LNCaP clone FGC (cell line): ENCODE results near the gene METRNL.

Source experiments
- DNase-seq: peaks from one replicate; pipeline ENCODE4 v3.0.0-alpha.2; 2011; ENCODE audit warnings: low read depth
- H3K4me3 ChIP-seq: 2 replicates; pipeline ENCODE4 v1.5.1; 2011; ENCODE audit warnings: mild to moderate bottlenecking, low read depth, low read length, control low read depth
- TF ChIP-seq, protein P1 (sequence below): IDR thresholded peaks from 2 replicates; pipeline ENCODE4 v1.5.1; 2012; ENCODE audit warnings: mild to moderate bottlenecking; ENCODE audit not compliant: control insufficient read depth, insufficient read depth; ENCODE audit errors: extremely low read depth

Gene METRNL

DNA sequence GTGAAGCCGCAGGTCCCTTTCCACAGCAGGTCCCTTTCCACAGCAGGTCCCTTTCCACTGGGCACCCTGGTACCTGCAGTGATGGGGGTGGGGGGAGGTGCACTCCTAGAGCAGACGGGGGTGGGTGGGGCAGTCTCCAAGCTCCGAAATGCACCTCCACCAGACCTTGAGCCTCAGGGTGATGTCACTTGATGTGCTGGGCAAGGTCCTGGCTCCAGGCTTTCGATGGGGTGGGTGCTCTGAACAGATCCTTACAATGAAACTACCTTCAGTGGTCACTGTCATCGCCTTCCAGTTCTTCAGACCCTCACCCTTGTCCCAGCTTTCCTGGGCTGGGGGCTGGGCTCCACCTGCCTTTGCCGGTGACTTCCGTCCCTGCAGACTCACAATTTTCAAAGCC, 1.5 kb upstream of the METRNL start:
- DNase-seq, result no peak
- no peak overlapping the region for H3K4me3 ChIP-seq
- TF ChIP-seq, protein P1, sequence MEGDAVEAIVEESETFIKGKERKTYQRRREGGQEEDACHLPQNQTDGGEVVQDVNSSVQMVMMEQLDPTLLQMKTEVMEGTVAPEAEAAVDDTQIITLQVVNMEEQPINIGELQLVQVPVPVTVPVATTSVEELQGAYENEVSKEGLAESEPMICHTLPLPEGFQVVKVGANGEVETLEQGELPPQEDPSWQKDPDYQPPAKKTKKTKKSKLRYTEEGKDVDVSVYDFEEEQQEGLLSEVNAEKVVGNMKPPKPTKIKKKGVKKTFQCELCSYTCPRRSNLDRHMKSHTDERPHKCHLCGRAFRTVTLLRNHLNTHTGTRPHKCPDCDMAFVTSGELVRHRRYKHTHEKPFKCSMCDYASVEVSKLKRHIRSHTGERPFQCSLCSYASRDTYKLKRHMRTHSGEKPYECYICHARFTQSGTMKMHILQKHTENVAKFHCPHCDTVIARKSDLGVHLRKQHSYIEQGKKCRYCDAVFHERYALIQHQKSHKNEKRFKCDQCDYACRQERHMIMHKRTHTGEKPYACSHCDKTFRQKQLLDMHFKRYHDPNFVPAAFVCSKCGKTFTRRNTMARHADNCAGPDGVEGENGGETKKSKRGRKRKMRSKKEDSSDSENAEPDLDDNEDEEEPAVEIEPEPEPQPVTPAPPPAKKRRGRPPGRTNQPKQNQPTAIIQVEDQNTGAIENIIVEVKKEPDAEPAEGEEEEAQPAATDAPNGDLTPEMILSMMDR, result no peak

- TF ChIP-seq, protein P1, result no peak
- no peak for DNase-seq
- H3K4me3 ChIP-seq, result peak overlapping the region; percentile 51
Observed at GRCh38 chr17:83078378-83079351, 744 bp upstream of the METRNL start.

DNA sequence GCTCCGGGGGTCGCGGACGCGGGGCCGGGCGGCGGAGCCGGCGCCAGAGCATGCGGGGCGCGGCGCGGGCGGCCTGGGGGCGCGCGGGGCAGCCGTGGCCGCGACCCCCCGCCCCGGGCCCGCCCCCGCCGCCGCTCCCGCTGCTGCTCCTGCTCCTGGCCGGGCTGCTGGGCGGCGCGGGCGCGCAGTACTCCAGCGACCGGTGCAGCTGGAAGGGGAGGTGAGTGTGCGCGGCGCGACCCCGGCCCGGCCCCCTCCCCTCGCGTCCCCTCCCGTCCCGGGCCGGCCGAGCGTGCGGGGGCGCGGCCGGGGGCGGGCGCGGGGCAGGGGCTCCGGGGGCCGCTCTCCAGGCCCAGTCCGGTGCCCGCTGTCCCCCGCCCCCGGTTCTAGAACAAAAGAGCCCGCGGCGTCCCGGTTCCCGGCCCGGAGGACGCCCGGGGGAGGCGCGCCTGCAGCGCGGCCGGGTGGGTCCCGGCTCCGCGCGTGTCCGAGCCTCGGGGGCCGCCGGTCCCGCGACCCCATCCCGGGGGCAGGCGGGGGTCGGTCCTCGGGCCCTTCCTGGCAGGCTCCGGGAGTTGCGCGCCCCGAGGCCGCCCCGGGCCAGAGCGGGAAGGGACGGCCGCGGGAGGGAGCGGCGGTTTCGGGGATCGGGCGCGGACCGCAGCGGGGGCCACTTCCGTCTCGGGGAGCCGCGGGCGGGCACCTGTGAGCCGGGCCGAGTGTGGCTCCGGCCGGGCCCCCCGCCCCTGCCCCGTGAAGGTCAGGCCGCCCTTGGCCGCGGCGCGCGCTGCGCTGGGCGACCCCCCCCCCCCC, 563 bp downstream of the METRNL start:
- TF ChIP-seq, protein P1, result no peak
- peak overlapping the region; percentile 30 for H3K4me3 ChIP-seq
- DNase-seq, result no peak

GRCh38 chr17:83080579-83080857, 1.1 kb downstream of the METRNL start:
- DNase-seq, result no peak
- no peak overlapping the region; the same call in 1 of the 2 replicates for H3K4me3 ChIP-seq
- TF ChIP-seq, protein P1, result no peak

GRCh38 chr17:83080858-83081683, 1.7 kb downstream of the METRNL start:
- no peak overlapping the region for H3K4me3 ChIP-seq
- DNase-seq, result no peak
- TF ChIP-seq, protein P1, result no peak

GRCh38 chr17:83081684-83082201, 2.3 kb downstream of the METRNL start:
- TF ChIP-seq, protein P1, result no peak
- no peak overlapping the region for H3K4me3 ChIP-seq
- DNase-seq, result no peak
